Measurements from ENCODE around the gene RBMS1. TPM values are rescaled to one million over a fixed set of nuclear protein-coding genes. Genes with fewer than 3 reads are reported as not detected.

RBMS1 gene
- total and polyA plus RNA-seq, 7 donors = 4.4 to 91.8 (median 69.2) TPM

DNA sequence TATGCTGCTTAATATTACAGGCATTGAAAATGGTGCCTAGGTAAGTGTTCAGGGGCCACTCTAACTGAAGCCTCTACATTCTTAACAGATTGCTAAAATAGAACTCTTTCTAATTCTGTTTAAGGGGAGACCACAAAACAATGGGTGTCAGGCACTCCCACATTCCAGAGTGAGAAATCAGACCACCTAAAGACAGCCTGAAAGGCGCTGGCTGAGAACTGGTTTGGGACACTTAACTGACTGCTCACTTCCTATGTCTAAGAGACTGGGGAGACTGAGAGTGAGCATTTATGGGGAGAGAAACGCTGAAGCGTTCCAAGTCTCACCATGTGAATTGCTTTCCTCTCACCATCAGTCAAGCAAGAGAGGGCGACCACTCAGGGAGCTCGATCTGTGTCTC is 184.7 kb downstream of the RBMS1 start:
- intact Hi-C loops (cut with DNase I) = no loop called here
- no peak for TF ChIP-seq POLR2A (IDR thresholded peaks at IDR 0.05)
- TF ChIP-seq, protein P1, sequence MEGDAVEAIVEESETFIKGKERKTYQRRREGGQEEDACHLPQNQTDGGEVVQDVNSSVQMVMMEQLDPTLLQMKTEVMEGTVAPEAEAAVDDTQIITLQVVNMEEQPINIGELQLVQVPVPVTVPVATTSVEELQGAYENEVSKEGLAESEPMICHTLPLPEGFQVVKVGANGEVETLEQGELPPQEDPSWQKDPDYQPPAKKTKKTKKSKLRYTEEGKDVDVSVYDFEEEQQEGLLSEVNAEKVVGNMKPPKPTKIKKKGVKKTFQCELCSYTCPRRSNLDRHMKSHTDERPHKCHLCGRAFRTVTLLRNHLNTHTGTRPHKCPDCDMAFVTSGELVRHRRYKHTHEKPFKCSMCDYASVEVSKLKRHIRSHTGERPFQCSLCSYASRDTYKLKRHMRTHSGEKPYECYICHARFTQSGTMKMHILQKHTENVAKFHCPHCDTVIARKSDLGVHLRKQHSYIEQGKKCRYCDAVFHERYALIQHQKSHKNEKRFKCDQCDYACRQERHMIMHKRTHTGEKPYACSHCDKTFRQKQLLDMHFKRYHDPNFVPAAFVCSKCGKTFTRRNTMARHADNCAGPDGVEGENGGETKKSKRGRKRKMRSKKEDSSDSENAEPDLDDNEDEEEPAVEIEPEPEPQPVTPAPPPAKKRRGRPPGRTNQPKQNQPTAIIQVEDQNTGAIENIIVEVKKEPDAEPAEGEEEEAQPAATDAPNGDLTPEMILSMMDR (IDR thresholded peaks at IDR 0.05) = no peak
- no peak for TF ChIP-seq EP300 (IDR thresholded peaks at IDR 0.05)
- TF ChIP-seq POLR2AphosphoS5 (IDR thresholded peaks at IDR 0.05) = no peak
- DNase-seq = no peak
- WGBS, 2 donors = 90 to 91% methylated on average over 5 of the region's 5 CpGs
- Histone ChIP-seq H3K4me3 (no peak overlapping the region), H3K27me3 (no peaks in the 10 kb centered on the region), H3K9me3 (no peaks in the 10 kb centered on the region), H3K27ac (peak overlapping the region in 2 of 4 donors; percentile 40 to 51), H3K36me3 (peaks cover 0 to 18% (median 0%) of the 10 kb centered on the region in 4 donors), H3K4me1 (peaks cover 0 to 52% (median 51%) of the 10 kb centered on the region in 4 donors)

- WGBS, 2 donors = 95 to 96% methylated on average over 3 of the region's 3 CpGs
- H3K9me3 ChIP-seq = no peaks in the 10 kb centered on the region
Observed at GRCh38 chr2:160308476-160308875, 185.1 kb downstream of the RBMS1 start.

DNA sequence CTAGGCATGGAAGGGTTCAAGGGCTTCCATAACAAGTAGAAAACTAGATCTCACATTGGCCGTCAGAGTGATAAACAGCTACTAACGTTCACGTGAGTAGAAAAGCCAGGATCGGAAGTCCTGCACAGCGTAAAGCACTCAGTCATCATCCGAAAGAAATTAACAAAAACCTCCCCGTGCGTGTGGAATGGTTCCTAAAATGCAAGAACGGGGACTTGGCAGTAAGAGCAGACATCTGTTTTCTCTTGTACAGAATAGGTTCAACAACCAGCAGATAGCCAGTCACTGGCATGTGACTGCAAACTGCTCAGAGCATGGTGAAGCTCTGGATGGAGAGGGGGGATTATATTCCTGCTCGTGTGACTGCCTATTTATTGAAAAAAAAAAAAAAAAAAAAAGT is 186.6 kb downstream of the RBMS1 start:
- Histone ChIP-seq H3K27ac (peak overlapping the region; percentile 51 to 80 (median 66)), H3K4me1 (peaks cover 0 to 63% (median 62%) of the 10 kb centered on the region in 4 donors), H3K4me3 (peak overlapping the region in 2 of 4 donors; percentile 3 to 9), H3K27me3 (no peaks in the 10 kb centered on the region), H3K36me3 (peaks cover 0 to 10% (median 0%) of the 10 kb centered on the region in 4 donors), H3K9me3 (no peaks in the 10 kb centered on the region)
- WGBS, 2 donors = 80 to 87% methylated on average over 10 of the region's 10 CpGs
- TF ChIP-seq, protein P1 (IDR thresholded peaks at IDR 0.05) = no peak
- TF ChIP-seq POLR2AphosphoS5 (IDR thresholded peaks at IDR 0.05) = peak in 3 of 4 donors; percentile 41 to 63 (median 62)
- peak in 1 of 4 donors; percentile 49 for TF ChIP-seq EP300 (IDR thresholded peaks at IDR 0.05)
- TF ChIP-seq POLR2A (IDR thresholded peaks at IDR 0.05) = no peak
- DNase-seq = peak; percentile 80
- intact Hi-C loops (cut with DNase I) = no loop called here

More at GRCh38 chr2:160308476-160308875, 185.1 kb downstream of the RBMS1 start:
- Histone ChIP-seq H3K4me3 (no peak overlapping the region), H3K27ac (peak overlapping the region in 2 of 4 donors; percentile 73 to 80), H3K4me1 (peaks cover 0 to 57% (median 55%) of the 10 kb centered on the region in 4 donors), H3K36me3 (peaks cover 0 to 18% (median 0%) of the 10 kb centered on the region in 4 donors), H3K27me3 (no peaks in the 10 kb centered on the region)
- DNase-seq = no peak
- intact Hi-C loops (cut with DNase I) = no loop called here
- TF ChIP-seq, protein P1 (IDR thresholded peaks at IDR 0.05) = no peak
- no peak for TF ChIP-seq EP300 (IDR thresholded peaks at IDR 0.05)
- TF ChIP-seq POLR2A (IDR thresholded peaks at IDR 0.05) = no peak
- no peak for TF ChIP-seq POLR2AphosphoS5 (IDR thresholded peaks at IDR 0.05)

DNA sequence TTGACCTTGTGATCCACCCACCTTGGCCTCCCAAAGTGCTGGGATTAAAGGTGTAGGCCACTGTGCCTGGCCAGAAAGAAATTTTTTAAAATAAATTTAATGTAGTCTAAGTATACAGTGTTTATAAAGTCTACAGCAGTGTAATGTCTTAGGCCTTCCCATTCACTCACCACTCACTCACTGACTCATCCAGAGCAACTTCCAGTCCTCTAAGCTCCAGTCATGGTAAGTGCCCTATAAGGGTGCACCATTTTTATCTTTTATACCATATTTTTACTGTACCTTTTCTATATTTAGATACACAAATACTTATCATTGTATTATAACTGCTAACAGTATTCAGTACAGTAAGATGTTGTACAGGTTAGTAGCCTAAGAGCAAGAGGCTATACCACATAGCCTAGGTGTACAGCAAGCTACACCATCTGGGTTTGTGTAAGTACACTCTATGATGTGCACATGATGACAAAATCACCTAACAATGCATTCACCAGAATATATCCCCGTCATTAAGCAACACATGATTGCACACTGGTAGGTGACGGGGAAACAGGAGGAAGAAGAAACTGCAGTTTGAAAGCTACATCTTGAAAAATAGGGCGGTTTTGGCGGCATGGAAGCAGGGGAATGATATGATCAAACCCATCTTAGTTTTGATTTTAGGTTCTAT is 188.4 kb downstream of the RBMS1 start:
- DNase-seq = no peak
- Histone ChIP-seq H3K9me3 (no peaks in the 10 kb centered on the region), H3K4me3 (no peak overlapping the region), H3K27ac (peak overlapping the region in 2 of 4 donors; percentile 73 to 80), H3K4me1 (peaks cover 0 to 55% (median 55%) of the 10 kb centered on the region in 4 donors), H3K36me3 (peaks cover 0 to 20% (median 0%) of the 10 kb centered on the region in 4 donors), H3K27me3 (no peaks in the 10 kb centered on the region)
- TF ChIP-seq POLR2A (IDR thresholded peaks at IDR 0.05) = no peak
- TF ChIP-seq, protein P1 (IDR thresholded peaks at IDR 0.05) = no peak
- TF ChIP-seq EP300 (IDR thresholded peaks at IDR 0.05) = no peak
- no peak for TF ChIP-seq POLR2AphosphoS5 (IDR thresholded peaks at IDR 0.05)
- 93 to 94% methylated on average over 4 of the region's 4 CpGs for WGBS, 2 donors
- intact Hi-C loops (cut with DNase I) = no loop called here

Measured in sigmoid colon (tissue), 7 donors.